HK-2 (cell line): Measurements from ENCODE around the gene DDX49.

Experiments
- DNase-seq: peaks from one replicate; pipeline ENCODE4 v3.0.0-alpha.2; 2018; ENCODE audit not compliant: unreplicated experiment

The DDX49 gene

GRCh38 chr19:18969931-18970659, 50.6 kb downstream of the DDX49 start:
- DNase-seq = no peak

DNA sequence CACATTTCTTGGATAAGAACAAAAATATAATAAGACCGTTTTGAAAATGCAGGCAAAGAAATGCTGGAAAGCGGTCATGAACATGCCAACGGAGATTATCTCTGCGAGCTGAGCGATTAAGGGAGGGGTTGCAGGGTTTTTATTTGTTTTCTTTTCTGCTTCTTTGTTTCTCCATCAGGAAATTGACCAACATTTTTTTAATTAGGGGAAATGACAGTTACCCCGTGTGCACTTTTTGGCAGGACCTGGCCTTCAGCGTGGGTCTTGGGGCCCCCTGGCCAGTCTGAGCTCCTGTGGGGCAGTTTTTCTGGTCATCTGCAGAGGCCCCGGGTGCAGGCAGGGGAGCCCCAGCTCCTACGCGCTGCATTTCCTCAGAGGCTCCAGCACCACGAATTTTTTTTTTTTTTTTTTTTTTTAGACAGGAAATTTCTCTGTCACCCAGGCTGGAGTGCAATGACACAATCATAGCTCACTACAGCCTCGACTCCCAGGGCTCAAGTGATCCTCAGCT, 52.8 kb downstream of the DDX49 start:
- DNase-seq = no peak

GRCh38 chr19:18972851-18973250, 53.3 kb downstream of the DDX49 start:
- DNase-seq = no peak

DNA sequence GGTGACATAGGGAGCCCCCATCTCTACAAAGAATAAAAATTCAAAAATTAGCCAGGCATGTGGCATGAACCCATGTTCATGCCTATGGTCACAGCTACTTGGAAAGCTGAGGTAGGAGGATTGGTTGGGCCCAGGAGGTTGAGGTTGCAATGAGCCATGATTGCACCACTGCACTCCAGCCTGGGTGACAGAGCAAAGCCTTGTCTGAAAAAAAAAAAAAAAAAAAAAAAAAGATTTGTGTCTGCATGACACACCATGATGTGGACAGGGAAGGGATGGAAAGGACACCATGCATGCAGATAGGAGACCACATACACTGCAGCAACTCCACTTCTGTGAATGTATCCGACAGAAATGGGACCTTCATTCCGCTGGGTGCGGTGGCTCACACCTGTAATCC, 55.5 kb downstream of the DDX49 start:
- no peak for DNase-seq

DNA sequence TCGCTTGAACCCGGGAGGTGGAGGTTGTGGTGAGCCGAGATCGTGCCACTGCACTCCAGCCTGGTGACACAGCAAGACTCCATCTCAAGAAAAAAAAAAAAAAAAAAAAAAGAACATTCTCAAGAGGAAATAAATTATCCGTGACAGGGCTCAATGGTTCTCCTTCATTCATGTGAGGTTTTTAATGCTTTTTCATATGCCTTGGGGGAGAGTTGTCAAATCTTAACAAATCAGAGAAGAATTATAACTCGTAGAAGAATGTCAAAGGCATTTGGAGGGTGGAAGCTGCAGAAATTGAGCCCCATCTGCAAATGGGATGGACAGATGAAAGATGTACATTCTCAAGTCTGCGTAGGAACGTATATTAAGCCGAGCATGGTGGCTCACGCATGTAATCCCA, 56.4 kb downstream of the DDX49 start:
- no peak for DNase-seq
